ENCODE results near the gene NKAIN2.

Gene NKAIN2

GRCh38 chr6:124074606-124075005, 270.9 kb downstream of the NKAIN2 start:
- H3K27ac ChIP-seq, result no peak overlapping the region
- TF ChIP-seq CTCF (IDR thresholded peaks at IDR 0.05) (no peak), ZFX (IDR thresholded peaks at IDR 0.05; ENCODE audit: borderline replicate concordance) (no peak)

- TF ChIP-seq ZFX (IDR thresholded peaks at IDR 0.05; ENCODE audit: borderline replicate concordance), result no peak
- no peak for TF ChIP-seq CTCF (IDR thresholded peaks at IDR 0.05)
- no peak overlapping the region for H3K27ac ChIP-seq
These were observed 272.8 kb downstream of the NKAIN2 start for GRCh38 chr6:124076336-124077048.

- TF ChIP-seq CTCF (IDR thresholded peaks at IDR 0.05), result no peak
- no peak for TF ChIP-seq ZFX (IDR thresholded peaks at IDR 0.05; ENCODE audit: borderline replicate concordance)
- no peak overlapping the region for H3K27ac ChIP-seq
These were observed 274.5 kb downstream of the NKAIN2 start for GRCh38 chr6:124078169-124078568.

- no peak for TF ChIP-seq ZFX (IDR thresholded peaks at IDR 0.05; ENCODE audit: borderline replicate concordance)
- TF ChIP-seq CTCF (IDR thresholded peaks at IDR 0.05), result no peak
- no peak overlapping the region for H3K27ac ChIP-seq
These were observed 276.8 kb downstream of the NKAIN2 start for GRCh38 chr6:124080483-124080882.

GRCh38 chr6:124090491-124090890, 286.8 kb downstream of the NKAIN2 start:
- no peak for TF ChIP-seq ZFX (IDR thresholded peaks at IDR 0.05; ENCODE audit: borderline replicate concordance)
- no peak for TF ChIP-seq CTCF (IDR thresholded peaks at IDR 0.05)
- no peak overlapping the region for H3K27ac ChIP-seq

- no peak for TF ChIP-seq CTCF (IDR thresholded peaks at IDR 0.05)
- no peak for TF ChIP-seq ZFX (IDR thresholded peaks at IDR 0.05; ENCODE audit: borderline replicate concordance)
- H3K27ac ChIP-seq, result no peak overlapping the region
These were observed 295.9 kb downstream of the NKAIN2 start for GRCh38 chr6:124099520-124099919.

- no peak overlapping the region for H3K27ac ChIP-seq
- TF ChIP-seq CTCF (IDR thresholded peaks at IDR 0.05), result no peak
- no peak for TF ChIP-seq ZFX (IDR thresholded peaks at IDR 0.05; ENCODE audit: borderline replicate concordance)
These were observed 306.8 kb downstream of the NKAIN2 start for GRCh38 chr6:124110514-124110913.

All from 22Rv1 (cell line).